Breast epithelium (tissue), 4 donors: Measurements from ENCODE around the gene SPIRE1. TPM values are rescaled to one million over a fixed set of nuclear protein-coding genes. Genes with fewer than 3 reads are reported as not detected.

Source experiments
- DNase-seq, 2 donors: peaks; one replicate each; pipeline ENCODE4 v3.0.0-alpha.2; 2019; ENCODE audit warnings: low spot score in 2 of 2
- H3K27ac ChIP-seq, 2 donors: fragments of 200-600 bp; sonication (generic) in 1 of 2; one replicate each; pipeline ENCODE4 v1.5.1; 2016 to 2019; ENCODE audit warnings: mild to moderate bottlenecking in 1 of 2
- H3K27me3 ChIP-seq, 2 donors: fragments of 200-600 bp; sonication (generic) in 1 of 2; one replicate each; pipeline versions ENCODE4 v1.5.1 to v1.6.0; 2017 to 2019; ENCODE audit warnings: control low read depth in 1 of 2, mild to moderate bottlenecking in 1 of 2
- H3K36me3 ChIP-seq: fragments of 200-600 bp; one replicate; pipeline ENCODE4 v1.5.1; 2019
- H3K4me1 ChIP-seq, 2 donors: fragments of 200-600 bp; sonication (generic); one replicate each; pipeline ENCODE4 v1.5.1; 2016 to 2019; ENCODE audit warnings: control low read depth in 1 of 2
- H3K4me3 ChIP-seq, 3 donors: fragments of 200-600 bp; sonication (generic); 1 replicate in 2 of 3; 2 replicates in 1 of 3; pipeline ENCODE4 v1.5.1; 2016 to 2019; ENCODE audit warnings: mild to moderate bottlenecking in 3 of 3, moderate library complexity in 2 of 3
- H3K9me3 ChIP-seq, 2 donors: fragments of 200-600 bp; sonication (generic) in 1 of 2; one replicate each; pipeline ENCODE4 v1.5.1; 2016 to 2019; ENCODE audit warnings: control low read depth in 1 of 2
- CTCF ChIP-seq, 3 donors: fragments of 450-650 bp; IDR thresholded peaks; one replicate each; pipeline ENCODE4 v1.5.1; 2016 to 2017; ENCODE audit warnings: antibody characterized with exemption in 3 of 3, mild to moderate bottlenecking in 3 of 3, moderate library complexity in 3 of 3
- POLR2A ChIP-seq: fragments of 450-650 bp; IDR thresholded peaks from one replicate; pipeline ENCODE4 v1.6.1; 2016; ENCODE audit warnings: antibody characterized with exemption, mild to moderate bottlenecking, moderate library complexity
- POLR2AphosphoS5 ChIP-seq, 3 donors: sonication (generic); formaldehyde crosslinking; IDR thresholded peaks; one replicate each; pipeline ENCODE4 v1.6.1; 2017; ENCODE audit warnings: antibody characterized with exemption in 3 of 3
- intact Hi-C: fragments of 100-400 bp; cut with DNase I; formaldehyde crosslinking; loops from one replicate; pipeline ENCODE4 v1.15.1; 2023; ENCODE audit warnings: low total_unique reads
- total RNA-seq, 3 donors: library from RNA; depleted of rRNA; stranded (reverse); fragments of >200 nt; gene quantifications; one replicate each; pipeline ENCODE4 v1.1.0, GENCODE V29; 2016

SPIRE1 gene
- total RNA-seq, 3 donors from 2014 or later = 24.3 to 38.5 (median 25.9) TPM

DNA sequence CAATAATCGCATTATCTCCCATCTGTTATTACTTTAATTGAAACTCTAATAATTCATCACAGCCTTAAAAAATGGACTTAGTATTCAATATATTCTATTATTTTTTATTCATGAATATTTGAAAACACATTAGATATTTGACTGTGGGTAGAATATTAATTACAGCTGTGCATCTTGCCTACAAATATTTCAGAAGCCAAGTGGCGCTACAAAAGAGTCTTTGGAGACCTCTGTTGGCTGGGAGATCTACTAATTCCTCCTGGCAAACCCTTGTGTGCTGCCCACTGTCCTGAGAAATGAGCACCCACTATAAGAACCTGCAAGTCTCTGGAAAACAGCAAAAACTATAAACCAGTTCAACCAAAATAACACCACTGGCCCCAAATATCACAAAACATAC lies 195.7 kb downstream of the SPIRE1 start:
- no peaks in the 10 kb centered on the region for H3K36me3 ChIP-seq
- H3K9me3 ChIP-seq = no peaks in the 10 kb centered on the region
- no peaks in the 10 kb centered on the region for H3K27me3 ChIP-seq
- no peak for DNase-seq
- H3K4me1 ChIP-seq = no peaks in the 10 kb centered on the region
- no peak overlapping the region for H3K27ac ChIP-seq
- TF ChIP-seq CTCF (IDR thresholded peaks at IDR 0.05) (no peak), POLR2AphosphoS5 (IDR thresholded peaks at IDR 0.05) (no peak)
- H3K4me3 ChIP-seq = no peak overlapping the region
- intact Hi-C loops = loop anchor here (2.0 kb wide), 1 partner anchor 55 kb away; no protein-coding TSS in a partner anchor

GRCh38 chr18:12461326-12461725 lies 196.6 kb downstream of the SPIRE1 start:
- intact Hi-C loops = no loop called here
- no peak for DNase-seq
- H3K9me3 ChIP-seq = no peaks in the 10 kb centered on the region
- TF ChIP-seq POLR2AphosphoS5 (IDR thresholded peaks at IDR 0.05) (no peak), POLR2A (no peak), CTCF (IDR thresholded peaks at IDR 0.05) (no peak)
- no peaks in the 10 kb centered on the region for H3K27me3 ChIP-seq
- H3K27ac ChIP-seq = no peak overlapping the region
- H3K36me3 ChIP-seq = no peaks in the 10 kb centered on the region
- H3K4me3 ChIP-seq = no peak overlapping the region
- H3K4me1 ChIP-seq = no peaks in the 10 kb centered on the region

DNA sequence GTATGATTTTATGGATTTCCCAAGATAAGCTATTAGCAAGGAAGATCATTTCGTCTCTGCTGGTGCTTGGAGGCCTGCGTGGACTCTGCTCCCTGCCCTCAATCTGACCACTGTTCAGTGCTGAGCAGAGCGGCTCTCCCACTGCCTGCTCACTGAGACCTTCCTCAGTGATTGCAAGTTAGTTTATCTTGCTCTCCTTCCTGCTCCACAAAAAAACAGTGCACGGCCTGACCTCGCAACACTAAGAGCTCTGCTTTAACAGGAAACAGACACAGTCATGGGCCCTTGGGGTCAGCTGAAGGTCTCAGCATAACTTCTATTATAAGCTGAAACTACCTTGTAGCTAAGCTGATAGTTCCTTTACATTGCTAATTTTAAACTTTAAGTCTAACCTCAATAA lies 197.0 kb downstream of the SPIRE1 start:
- H3K4me3 ChIP-seq = no peak overlapping the region
- intact Hi-C loops = no loop called here
- H3K9me3 ChIP-seq = no peaks in the 10 kb centered on the region
- H3K27ac ChIP-seq = no peak overlapping the region
- H3K4me1 ChIP-seq = no peaks in the 10 kb centered on the region
- TF ChIP-seq CTCF (IDR thresholded peaks at IDR 0.05) (no peak), POLR2A (no peak), POLR2AphosphoS5 (IDR thresholded peaks at IDR 0.05) (no peak)
- no peaks in the 10 kb centered on the region for H3K36me3 ChIP-seq
- no peak for DNase-seq
- H3K27me3 ChIP-seq = no peaks in the 10 kb centered on the region

DNA sequence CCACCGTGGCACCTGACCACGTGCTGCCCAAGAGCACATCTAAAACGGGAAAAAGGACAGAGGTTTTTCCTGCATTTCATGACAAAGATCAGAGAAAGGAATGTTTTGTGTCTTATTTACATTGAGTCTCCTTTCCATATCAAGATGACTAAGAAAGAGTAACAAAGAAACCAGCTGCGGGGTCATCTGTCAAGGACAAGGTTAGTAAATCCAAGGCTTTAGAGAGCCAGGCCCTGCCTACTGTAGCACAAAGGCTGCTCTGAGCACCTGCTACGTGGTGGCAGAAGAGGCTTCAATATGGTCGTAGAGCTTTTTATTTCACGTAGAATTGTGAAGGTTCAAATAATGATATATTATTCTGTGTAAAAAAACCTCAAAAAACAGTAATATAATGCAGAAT lies 199.1 kb downstream of the SPIRE1 start:
- Histone ChIP-seq H3K9me3 (no peaks in the 10 kb centered on the region), H3K4me1 (no peaks in the 10 kb centered on the region), H3K36me3 (no peaks in the 10 kb centered on the region), H3K27me3 (no peaks in the 10 kb centered on the region), H3K4me3 (no peak overlapping the region), H3K27ac (no peak overlapping the region)
- intact Hi-C loops = no loop called here
- DNase-seq = no peak
- TF ChIP-seq POLR2AphosphoS5 (IDR thresholded peaks at IDR 0.05) (no peak), CTCF (IDR thresholded peaks at IDR 0.05) (no peak), POLR2A (no peak)

DNA sequence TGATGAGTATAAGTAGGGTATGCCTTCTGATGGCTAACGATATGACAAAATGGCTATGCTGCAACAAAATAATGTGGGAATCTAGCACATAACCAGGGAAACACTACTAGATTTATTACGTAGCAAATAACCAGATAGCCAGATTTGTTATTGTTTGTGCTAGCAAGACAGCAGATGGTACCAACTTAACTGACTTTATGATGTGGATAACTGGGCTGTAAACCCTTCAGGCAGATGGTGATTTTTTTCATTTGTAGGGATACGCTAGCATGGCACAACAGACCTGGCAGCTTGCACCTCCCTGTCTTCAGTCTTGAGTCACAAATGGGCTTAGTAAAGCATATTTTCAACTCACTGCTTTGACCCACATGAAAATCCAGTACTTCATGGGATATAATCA lies 201.5 kb downstream of the SPIRE1 start:
- Histone ChIP-seq H3K4me3 (no peak overlapping the region), H3K27me3 (no peaks in the 10 kb centered on the region), H3K9me3 (no peaks in the 10 kb centered on the region), H3K4me1 (no peaks in the 10 kb centered on the region), H3K27ac (no peak overlapping the region), H3K36me3 (no peaks in the 10 kb centered on the region)
- intact Hi-C loops = no loop called here
- DNase-seq = no peak
- TF ChIP-seq POLR2AphosphoS5 (IDR thresholded peaks at IDR 0.05) = no peak
- no peak for TF ChIP-seq CTCF (IDR thresholded peaks at IDR 0.05)
- no peak for TF ChIP-seq POLR2A
